HG03196 (cell line): ENCODE results near the gene PRRT4.

Source experiments
- ATAC-seq: cut with Tn5 transposase; IDR thresholded peaks from one replicate; pipeline ENCODE4 v1.9.1; 2021; ENCODE audit not compliant: unreplicated experiment

PRRT4 gene

DNA sequence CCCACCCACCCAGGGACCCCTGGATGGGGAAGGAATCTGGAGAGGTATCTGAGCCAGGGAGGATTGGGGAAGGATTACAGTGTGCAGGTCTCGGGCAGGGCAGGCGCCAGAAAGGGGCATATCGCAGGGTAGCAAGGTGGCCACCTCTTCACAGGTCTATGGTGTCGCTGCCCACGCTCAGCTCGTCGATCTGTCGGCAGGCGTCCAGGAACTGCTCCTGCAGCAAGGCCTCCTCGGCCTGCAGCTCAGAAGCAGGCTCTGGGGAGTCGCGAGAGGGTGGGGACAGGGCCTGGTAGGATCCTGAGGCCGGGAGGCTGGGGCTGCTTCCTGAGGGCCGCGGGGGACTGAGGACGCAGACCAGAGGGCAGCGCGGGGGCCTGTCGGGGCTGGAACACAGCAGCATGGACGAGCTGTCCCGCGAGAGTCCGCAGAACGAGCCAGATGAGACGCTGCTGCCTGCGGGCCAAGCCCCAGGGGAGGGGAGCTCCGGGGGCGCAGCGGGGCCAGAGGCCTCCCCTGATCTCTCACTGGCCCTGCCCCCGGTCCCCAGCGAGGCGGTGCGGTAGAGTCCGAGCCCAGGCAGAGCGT lies 10.7 kb downstream of the PRRT4 start:
- no peak for ATAC-seq

DNA sequence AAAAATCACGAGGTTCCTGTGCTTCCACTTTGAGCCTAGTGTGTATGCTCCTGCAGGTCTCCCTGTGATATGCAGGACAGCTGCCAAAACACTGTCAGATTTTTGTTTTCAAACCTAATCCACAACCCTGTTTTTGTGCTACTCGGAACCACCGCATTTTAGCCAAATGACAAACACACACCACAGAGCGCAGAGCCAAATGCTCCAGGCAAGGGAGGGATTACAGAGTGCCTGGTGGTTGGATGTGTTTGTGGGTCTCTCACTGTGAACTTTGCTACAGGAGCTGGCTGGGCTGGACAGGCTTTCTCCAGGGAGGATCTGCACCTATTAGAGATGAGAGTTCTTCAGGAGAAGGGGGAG lies 12.0 kb downstream of the PRRT4 start:
- ATAC-seq, result no peak

DNA sequence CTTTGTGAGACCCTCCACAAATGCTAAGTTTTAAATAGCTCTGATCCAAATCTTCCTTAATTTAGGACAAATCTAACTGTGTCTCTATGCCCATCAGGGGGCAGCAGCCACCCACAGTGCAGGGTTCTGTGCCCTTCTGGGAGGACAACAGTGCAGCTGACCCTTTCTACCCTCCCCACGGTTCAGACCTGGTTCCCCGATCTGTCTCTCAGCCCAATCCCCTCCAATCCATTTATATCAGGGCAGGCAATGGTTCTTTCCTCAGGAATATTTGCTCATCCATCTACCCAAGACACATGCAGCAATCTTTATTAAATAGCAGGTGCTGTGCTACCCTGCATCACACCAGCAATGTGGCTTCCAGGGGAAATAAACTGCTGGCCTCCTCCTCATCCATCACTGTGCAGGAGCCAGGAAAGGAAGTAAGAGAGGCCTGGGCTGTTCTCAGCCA lies 13.8 kb downstream of the PRRT4 start:
- no peak for ATAC-seq

DNA sequence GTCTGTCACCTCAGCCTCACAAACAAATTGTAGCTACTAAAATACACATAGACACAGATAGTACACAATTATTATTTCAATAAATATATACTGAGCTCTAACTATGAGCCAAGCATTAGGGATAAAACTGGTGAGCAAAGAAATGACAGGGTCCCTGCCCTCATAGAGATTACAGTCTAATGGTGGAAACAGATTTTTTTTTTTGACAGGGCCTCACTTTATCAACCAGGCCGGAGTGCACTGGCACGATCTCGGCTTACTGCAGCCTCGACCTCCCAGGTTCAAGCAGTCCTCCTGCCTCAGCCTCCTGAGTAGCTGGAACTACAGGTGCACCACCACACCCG lies 17.1 kb downstream of the PRRT4 start:
- no peak for ATAC-seq

DNA sequence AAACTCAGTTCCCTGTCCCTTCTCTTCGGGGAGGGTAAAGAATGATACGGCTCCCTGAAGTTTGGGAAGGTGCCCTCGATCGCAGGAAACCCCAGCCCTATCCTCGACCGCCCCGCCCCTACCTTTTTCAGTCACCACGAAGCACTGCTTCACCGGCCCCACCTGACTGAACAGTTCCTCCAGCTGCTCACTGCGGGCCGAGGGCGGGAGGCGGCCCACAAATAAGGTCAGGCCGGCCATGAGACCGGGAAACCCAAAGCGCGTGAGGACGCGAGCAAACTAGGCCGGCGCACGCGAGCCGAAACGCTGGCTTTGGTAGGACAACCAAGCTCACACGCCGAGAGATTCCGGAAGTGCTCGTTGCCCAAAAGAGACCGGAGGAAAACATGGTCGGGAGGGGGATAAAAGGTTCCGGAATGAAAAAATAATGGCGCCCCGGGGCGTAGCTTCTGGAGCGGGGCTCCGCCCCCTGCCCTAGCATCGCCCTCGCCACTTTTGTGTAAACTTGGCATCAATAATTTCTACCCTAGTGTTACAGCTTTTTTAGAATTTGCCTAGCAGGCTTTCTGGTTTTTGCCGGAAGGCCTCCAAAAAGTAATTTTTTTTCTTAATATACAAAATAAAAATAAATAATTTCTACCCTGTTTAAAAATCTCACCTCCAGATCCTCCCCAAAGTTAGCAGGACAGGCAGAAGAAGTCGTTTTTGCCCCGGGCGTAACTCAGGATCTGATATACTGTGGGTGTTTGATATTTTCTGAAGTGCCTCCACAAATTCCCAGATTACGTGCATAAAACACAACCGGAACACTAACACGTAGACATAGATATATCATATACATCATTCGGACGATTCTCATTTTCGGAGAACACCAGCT lies 17.7 kb downstream of the PRRT4 start, which contains the start of gene RBM28:
RBM28 (minus strand) TSS at position 355 of the 877 bp plus-strand sequence; CDS start at position 240, 115 bp downstream.
- ATAC-seq, result peak; percentile 95

DNA sequence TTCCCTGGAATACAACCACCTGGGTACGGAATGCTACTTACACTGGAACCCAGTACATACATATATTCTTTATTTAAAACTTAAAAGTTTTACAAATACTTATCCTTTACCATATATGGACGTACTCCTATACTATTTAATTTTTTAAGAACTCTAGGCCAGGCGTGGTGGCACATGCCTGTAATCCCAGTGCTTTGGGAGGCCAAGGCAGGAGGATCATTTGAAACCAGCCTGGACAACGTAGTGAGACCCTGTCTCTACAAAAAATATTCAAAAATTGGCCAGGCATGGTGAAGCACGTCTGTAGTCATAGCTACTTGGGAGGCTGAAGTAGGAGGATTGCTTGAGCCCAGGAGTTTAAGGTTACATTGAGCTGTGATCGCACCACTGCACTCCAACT lies 19.8 kb downstream of the PRRT4 start:
- ATAC-seq, result no peak

DNA sequence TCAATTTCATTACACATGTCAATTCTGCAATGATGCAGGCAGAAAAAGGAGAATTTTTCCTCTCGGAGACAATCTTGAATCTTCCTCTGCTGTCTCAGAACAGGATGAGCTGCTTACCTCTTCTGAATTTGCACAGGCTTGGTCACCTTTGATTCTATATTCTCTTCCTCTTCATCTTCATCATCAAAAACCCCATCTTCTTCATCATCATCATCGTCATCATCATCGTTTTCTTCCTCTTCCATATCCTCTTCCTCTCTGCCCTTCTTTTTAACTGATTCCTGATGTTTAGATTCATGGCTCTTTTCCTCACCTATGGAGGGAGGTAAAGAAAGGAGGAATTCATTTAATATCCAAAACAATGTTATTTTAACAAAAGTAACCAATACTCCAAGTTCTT lies 25.8 kb downstream of the PRRT4 start:
- no peak for ATAC-seq

DNA sequence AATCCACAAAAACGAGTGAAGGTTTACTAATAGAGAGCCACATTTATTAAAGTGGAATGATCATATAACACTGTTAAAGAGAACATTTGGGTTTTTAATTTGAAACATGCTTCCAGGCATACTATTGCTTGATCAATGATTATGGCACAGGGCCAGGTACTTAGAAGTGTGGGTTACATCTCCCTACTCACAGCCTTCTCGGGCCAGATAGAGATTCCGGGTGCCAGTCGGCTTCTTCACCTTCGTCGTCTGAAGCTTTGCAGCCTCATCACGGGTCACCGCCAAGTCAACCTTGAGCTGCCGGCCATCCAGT lies 37.2 kb downstream of the PRRT4 start:
- no peak for ATAC-seq

DNA sequence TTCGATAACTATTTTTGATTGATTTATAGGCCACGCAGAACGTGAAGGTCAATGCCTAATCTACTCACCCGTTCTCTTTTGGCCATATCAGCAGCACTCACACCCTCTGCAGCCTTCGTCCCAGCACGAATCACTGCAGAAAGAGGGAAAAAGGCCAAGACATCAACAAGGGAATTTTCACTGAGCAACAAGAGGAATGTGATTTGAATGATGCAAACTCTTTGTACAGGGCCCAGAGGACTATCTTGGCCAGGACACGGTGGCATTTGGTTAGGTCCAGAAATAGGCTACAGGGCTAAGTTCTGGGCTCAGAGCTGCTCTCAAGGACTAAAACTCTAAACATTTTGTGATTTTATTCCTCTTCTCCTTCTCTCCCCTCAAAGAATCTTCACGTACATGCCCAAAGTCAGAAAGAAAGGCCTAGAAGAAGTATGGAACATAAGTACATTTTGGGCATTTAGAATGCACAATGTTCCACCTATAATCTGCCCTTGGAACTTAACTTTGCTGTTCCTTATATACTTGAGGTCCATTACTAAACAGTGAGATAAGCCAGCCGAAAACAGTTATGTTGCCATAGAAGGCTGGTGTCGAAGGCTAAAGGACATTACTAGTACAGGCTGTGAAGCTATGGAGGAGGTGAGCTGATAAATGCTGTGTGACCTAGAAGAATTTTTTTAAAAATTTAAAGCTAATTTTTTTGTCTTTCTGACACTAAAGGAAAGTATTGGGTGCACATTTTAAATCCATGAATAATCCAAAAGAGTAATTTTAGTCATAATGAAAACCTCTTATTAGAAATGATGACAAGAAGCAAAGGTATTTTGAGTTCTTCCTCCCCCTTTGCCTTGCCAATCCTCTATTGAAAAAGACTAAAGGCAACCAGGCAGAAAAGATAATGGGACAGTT lies 37.8 kb downstream of the PRRT4 start:
- no peak for ATAC-seq

DNA sequence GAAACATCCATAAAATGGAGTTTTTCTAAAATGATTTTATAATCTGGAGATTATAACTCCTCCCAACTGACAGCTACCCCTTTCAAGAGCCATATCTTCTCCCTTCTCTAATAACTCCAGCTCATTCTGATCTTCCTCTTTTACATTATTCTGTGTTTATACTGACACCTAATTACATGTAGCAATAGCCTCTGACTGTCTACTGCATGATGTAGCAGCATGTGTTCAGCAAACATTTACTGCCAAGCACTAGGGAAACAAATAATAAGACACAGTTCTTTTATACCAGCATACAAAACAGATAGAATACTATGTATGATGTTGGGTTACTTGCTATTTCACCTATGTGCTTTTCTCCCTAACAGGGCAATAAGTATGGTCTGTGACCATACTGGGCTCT lies 38.5 kb downstream of the PRRT4 start:
- no peak for ATAC-seq

DNA sequence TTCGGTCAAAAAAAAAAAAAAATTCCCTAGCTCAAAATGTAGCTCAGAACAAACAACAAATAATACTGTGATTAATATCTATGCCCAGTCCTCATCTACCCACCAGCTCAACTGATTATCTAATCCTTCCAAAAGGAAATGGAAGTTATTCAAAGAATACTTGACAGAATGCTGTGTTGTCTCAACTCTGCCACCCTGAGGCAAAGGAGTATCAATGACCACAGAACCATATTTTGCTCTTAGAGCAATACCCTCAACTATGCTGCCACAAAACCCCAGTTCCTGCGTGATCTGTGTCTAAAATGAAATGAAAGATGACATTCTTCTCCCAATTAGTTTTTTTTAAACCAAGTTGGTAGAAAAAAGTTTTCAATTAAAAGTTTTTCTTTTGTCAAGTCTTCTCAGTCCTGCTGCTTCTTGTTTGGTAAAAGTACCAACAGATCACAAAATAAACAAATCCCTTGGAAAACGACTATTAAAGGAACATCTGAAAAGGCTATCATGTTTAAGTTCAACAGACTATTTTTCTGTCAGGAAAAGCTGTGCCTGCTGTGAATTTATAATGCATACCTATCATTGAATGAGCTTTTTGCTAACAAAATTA lies 39.3 kb downstream of the PRRT4 start:
- no peak for ATAC-seq

DNA sequence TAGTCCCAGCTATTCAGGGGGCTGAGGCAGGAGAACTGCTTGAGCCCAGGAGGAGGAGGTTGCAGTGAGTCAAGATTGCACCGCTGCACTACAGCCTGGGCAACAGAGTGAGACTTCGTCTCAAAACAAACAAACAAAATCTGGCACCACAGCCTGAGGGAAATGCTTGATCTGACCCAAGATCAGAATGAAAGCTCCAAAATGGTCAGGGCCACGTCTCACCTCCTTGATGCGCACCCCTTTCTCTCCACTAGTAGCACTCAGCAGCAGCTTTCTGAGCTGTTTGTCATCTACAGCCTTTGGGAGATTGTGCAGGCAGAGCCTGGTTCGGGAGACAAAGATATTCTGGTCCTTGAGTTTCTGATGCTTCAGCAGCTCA lies 40.5 kb downstream of the PRRT4 start:
- ATAC-seq, result no peak

DNA sequence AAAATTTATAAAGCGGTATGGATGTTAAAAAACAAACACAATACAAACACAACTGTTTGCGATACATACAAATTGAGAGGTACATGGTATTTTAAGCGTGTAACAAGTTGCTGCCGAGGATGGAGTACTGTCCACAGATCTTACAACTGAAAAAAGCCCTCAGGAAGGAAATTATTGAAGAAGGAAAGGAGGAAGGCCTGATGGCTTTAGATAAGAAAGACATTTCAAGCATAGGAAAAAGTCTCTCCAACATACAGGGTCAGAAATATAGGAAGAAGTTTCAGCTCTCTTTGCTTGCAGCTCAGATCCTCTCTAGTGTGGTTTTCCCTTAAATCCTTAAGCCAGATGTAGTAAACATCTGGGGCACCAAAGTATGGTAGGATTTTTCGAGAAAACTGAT lies 42.8 kb downstream of the PRRT4 start:
- no peak for ATAC-seq

DNA sequence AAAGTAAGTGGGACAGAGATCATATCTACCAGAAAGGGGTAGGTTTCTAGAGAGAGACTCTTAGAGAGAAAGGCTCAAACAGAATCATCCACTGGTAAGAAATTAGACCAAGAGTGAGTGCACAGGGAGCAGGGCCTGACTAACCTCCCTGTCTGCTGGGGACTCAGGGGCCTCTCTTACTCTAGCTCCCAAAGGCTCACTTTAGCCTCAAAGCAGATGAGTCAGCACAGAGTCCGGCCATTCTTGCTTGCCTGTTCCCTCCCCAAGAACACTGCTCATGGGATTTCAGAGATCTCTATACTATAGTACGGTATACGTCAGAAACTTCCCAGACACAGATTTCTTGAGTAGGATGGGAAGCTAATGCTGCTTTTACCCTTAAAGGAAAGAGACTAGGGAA lies 50.5 kb downstream of the PRRT4 start:
- ATAC-seq, result no peak

DNA sequence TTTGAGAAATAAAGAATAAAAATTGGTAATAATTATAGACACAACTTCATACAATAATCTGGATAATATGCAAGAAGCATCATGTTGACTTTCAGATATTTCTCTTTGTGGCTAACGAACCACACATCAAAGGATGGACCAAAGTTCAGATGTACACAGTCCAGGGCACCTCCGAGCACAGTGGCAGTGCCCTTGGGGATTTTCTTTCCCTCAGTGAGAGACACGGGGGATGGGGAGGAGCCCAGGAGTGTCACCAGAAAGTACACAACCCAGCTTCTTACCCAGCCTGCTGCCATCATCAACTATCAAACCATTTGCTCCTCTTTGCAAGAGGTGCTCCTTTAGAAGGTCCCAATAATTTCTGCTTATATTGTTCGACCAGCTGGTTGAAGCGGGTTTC lies 51.0 kb downstream of the PRRT4 start:
- ATAC-seq, result no peak

DNA sequence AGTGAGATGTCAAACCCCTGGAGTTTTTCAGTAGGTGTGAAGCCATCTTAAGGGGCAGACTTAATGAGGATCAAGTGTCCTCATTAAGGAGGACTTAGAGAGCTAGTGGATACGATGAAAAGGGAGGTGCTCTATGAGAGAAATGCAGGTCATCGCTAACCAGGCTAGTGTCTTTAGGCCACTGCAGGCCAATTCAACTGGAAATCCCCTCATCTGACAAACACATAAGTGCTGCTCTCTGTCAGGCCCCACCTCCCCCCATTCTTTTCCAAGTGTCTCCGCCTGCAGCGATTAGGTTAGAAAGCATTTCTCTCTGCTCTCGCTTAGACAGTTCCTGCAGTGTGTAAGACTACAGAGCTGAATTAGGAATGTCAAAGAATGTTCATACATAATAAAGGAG lies 51.5 kb downstream of the PRRT4 start:
- ATAC-seq, result no peak

DNA sequence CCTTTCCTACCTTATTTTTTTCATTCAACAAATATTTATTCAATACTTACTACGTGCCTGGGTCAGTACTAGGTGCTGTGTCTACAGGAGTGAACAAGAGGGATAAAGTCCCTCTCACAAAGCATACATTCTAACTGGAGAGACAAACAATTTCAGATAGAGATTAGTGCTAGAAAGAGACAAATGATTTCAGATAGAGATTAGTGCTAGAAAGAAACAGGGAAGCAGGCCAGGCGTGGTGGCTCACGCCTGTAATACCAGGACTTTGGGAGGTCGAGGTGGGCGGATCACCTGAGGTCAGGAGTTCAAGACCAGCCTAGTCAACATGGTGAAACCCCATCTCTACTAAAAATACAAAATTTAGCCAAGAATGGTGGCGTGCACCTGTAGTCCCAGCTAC lies 52.4 kb downstream of the PRRT4 start:
- ATAC-seq, result no peak

DNA sequence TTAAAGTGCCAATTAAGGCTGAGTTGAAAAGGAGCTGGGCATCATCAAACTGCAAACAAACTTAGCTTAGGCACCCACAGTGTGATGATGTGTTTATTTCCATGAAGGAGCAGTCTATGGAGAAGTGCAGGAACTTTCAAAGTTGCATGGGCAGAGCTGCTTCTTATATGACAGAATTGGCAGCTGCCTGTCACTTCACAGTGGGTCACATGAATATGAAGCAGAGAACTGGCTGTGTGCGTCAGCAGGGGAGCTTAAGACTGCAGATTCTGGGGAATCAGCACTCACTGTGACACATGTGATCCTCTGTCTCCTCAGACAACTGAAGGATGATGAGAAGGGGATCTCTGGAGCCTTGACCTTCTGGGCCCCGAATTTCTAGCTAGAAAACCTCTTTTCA lies 54.4 kb downstream of the PRRT4 start:
- ATAC-seq, result no peak

DNA sequence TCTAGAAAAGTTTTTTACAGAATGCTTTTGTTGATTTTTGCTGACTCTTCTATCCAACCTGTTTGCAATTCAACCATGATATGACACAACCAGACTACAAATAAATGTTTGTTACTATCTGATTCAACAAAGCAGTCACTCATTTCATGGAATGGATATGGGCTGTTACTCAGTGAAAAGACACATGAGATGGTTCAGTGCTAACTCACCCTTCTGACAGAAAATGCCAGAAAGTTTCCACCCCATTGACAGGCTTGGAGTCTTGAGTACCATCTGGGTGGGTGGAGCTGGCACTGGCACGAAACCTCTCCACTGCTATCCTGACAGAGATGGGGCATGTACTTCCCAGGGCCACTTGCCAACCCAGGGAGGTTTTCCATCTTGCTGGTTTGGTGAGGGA lies 57.3 kb downstream of the PRRT4 start:
- no peak for ATAC-seq

DNA sequence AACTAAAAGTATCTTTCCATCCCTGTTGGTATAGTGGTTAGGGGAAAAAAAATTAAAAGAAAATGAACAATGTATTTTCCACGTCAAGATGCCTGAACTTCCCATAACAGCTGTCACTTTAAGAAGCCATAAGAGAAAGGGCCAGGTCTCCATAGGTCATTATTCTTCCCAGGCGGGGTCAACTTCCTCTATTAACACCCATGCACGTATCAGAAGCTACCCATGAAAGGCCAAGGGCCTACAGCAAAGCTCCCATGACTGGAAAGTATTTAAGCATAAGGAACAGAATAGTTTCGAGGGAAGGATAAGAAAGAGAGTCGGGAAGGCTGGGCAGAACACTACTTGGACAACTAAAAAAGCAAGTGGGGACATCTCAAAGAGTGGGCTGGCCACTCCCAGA lies 57.8 kb downstream of the PRRT4 start:
- no peak for ATAC-seq

DNA sequence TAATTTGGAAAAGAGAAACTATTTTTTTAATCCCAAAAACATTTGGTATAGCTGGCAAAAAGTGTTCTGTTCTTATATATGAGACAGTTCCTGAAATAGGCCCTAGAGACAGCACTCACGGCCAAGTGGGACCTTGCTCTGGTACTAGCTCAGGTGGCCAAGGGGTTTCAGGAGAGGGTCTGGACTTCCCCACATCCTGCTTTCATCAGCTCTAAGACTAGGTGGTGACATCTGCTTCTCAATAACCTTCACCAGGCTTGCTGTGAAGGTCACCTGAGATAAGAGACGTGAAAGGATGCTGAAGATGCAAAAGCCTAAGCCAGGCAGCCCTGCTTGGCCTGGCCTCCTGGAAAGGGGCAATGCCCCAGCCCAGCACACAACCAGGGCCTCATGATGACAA lies 58.4 kb downstream of the PRRT4 start:
- ATAC-seq, result no peak

DNA sequence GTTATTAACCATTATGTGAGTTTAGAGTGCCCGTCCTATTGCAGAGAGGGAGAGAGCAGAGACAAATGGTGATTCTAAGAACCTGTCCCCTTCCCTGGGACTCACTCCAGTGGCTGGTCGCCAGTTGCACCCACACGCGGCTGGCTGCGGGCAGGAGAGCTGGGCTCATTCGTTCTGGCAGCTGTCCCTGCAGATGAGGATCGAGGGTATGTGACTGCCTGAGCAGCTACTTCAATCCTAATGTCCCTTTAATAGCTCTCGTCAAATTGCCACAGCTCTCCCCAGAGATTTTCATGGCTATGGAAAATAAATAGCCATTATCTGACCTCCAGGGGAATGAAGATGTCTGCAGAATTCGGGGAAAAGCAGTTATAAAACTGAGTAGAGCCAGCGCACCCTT lies 59.4 kb downstream of the PRRT4 start:
- no peak for ATAC-seq
